ENCODE results near the gene DCUN1D2.

DNA sequence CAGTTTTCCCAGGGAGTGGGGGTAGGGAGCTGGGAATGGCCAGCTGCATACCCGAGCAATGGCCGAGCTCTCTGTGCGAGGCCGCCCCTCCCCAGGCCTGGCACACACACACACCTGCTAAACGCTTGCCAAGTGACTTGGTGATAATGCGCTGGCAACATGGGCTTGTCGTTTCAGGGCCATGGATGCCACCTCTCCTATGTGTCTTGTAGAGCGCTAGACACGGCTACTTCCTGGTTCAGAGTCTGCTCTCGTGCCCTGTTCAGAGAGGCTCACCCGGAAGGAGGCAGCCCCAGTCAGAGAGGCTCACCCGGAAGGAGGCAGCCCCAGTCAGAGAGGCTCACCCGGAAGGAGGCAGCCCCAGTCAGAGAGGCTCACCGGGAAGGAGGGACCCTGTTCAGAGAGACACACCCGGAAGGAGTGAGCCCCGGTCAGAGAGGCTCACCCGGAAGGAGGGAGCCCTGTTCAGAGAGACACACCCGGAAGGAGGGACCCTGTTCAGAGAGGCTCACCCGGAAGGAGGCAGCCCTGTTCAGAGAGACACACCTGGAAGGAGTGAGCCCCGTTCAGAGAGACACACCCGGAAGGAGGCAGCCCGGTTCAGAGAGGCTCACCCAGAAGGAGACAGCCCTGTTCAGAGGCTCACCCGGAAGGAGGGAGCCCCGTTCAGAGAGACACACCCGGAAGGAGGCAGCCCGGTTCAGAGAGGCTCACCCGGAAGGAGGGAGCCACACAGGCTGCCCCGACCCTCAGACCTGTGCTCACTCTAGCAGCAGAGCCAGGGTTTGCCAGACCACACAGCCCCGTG is 41.4 kb downstream of the DCUN1D2 start:
- TF ChIP-seq, protein P1, sequence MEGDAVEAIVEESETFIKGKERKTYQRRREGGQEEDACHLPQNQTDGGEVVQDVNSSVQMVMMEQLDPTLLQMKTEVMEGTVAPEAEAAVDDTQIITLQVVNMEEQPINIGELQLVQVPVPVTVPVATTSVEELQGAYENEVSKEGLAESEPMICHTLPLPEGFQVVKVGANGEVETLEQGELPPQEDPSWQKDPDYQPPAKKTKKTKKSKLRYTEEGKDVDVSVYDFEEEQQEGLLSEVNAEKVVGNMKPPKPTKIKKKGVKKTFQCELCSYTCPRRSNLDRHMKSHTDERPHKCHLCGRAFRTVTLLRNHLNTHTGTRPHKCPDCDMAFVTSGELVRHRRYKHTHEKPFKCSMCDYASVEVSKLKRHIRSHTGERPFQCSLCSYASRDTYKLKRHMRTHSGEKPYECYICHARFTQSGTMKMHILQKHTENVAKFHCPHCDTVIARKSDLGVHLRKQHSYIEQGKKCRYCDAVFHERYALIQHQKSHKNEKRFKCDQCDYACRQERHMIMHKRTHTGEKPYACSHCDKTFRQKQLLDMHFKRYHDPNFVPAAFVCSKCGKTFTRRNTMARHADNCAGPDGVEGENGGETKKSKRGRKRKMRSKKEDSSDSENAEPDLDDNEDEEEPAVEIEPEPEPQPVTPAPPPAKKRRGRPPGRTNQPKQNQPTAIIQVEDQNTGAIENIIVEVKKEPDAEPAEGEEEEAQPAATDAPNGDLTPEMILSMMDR (IDR thresholded peaks at IDR 0.05; ENCODE audit: low read depth, low read length, poor library complexity, severe bottlenecking) = no peak
- TF ChIP-seq EZH2phosphoT487 (IDR thresholded peaks at IDR 0.05; ENCODE audit: borderline replicate concordance, low read length) = no peak
